HT1080 (cell line): ENCODE measurements around the gene BMP7. TPM values are rescaled to one million over a fixed set of nuclear protein-coding genes. Genes with fewer than 3 reads are reported as not detected.

Experiments
- DNase-seq: peaks from one replicate; pipeline ENCODE4 v3.0.0-alpha.2; 2015; ENCODE audit warnings: low read depth
- total RNA-seq: library from RNA; depleted of rRNA; stranded (reverse); fragments of >200 nt; shearing (Covaris generic); gene quantifications from 2 replicates; pipeline ENCODE4 v1.2.3, GENCODE V29; 2014

The BMP7 gene
- total RNA-seq, 1 experiment from 2014 or later: 0.03 TPM

- no peak for DNase-seq
These were observed 34.5 kb downstream of the BMP7 start for GRCh38 chr20:57231951-57232428.

GRCh38 chr20:57231161-57231560 lies 35.3 kb downstream of the BMP7 start:
- no peak for DNase-seq

DNA sequence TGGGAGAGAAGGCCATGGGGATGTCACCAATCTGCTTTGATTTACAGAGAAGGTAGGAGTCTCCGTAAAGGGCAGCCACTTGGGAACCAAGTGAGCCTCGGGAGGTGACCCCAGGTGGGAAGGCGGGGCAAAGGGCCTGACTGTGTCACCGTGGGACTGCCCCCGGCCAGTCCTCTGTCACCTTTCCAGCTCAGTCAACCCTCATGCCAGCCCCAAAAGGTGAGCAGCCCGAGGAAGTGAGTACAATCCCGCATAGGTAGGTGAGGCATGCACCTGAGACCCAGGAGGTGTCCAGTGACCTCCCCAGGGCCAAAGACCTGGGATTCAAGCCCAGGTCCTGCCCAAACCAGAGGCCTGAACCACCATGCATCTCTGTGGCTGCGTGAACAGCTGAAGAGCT lies 36.2 kb downstream of the BMP7 start:
- DNase-seq: no peak

GRCh38 chr20:57229490-57229889 lies 37.0 kb downstream of the BMP7 start:
- DNase-seq: no peak

- no peak for DNase-seq
These were observed 40.6 kb downstream of the BMP7 start for GRCh38 chr20:57225830-57226229.

GRCh38 chr20:57225197-57225733 lies 41.2 kb downstream of the BMP7 start:
- no peak for DNase-seq

GRCh38 chr20:57224641-57225138 lies 41.8 kb downstream of the BMP7 start:
- no peak for DNase-seq

GRCh38 chr20:57223648-57224489 lies 42.6 kb downstream of the BMP7 start:
- DNase-seq: no peak

DNA sequence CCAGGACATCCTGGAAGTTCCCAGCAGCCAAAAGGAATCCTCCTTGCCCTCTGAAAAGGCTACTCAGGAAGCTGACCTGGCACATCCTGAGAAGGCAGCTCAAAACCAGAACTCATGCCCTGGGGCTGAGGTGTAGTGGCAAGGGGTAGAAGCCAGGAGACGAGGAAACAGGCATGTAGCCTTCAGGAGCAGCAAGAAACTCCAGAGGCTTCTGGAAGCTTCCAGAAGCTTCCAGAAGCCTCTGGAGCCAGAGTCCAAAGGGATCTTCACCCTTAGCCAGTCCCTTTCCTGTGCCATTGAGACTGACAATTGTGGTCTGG lies 43.9 kb downstream of the BMP7 start:
- DNase-seq: no peak

DNA sequence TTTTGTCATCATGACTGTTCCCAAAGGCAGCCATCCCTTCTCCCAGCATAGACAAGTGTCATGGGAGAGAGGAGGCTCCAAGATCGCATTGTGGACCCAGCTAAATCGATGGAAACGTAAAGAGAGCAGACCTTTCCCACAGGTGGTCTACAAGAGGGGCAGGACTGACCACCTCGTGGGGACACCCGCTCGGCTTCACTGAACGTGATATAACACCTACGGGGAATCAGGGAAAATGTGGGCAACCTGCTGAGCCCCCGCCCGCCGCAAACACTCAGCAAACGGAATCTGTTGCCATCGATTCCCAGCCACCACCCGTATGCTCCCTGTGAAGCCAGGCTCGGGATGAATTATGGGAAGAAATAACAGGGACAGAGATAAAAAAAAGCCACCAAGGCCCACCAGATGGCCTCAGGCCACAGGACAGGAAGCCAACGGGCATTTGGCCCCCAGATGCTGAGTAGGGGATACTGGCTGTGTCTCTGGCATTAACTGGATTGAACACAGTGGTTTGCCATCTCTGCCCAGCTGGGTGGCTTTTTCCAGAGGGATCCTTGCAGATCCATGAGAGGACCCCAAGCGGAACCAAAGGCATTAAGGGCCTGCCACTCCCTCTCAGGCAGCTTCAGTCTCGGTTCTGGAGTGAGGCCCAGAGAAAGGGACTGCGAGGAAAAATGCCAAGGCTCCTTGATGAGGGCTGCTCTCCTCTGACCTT lies 44.4 kb downstream of the BMP7 start:
- no peak for DNase-seq

DNA sequence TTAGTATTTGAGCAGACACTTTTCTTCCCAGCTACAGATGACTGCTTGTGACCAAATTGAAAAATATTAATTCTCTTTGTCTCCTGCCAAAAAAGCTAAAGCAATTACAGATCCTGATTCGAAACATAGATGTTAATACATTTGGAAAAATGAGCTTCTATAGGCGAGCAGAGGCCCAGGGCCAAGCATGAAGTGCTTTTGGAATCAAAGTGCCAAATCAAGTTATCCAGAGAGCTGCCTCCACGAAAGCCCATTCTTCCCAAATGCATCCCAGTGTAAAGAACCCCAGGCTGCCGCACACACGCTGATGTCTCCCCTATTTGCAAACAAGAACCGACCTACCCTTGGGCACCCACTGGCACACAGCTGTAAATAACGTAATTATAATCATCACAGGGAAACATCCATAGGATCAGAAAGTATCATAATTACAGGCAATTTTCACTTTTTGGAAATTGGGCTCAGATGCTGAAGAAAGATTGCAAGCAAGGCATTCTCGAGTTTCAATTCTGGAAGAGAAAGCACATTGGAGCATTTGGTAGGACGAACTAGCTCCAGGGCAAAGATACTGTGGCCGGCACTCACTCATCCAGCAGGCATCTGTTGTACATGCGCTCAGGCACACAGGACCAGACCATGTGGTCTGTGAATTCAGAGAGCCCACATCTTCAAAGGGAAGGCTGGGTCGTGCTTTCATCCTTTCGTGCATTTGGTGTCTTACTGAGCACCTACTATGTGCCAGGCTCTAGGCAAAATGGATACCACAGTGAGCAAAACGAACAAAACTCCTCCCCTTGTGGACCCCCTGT lies 45.9 kb downstream of the BMP7 start:
- DNase-seq: no peak

DNA sequence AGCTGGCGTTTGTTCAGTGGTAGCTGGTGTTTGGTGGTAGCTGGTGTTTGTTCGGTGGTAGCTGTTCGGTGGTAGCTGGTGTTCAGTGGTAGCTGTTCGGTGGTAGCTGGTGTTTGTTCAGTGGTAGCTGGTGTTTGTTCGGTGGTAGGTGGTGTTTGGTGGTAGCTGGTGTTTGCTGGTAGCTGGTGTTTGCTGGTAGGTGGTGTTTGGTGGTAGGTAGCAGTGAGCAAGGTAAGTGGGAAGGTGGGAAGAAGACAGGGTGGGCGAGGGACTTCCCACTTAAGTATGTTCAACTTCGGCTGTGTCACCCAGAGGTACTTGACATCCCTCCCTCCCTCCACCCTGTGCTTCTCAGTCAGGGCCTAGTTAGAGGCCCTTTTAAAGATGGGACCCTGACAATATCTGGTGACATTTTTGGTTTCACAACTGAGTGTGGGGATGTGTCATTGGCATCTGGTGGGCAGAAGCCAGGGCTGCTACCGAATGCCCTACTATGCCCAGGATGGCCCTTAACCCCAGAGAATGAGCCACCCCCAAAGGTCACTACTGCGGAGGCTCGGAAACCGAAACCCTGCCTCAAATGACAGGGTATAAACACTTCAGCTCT lies 47.3 kb downstream of the BMP7 start:
- no peak for DNase-seq

- DNase-seq: no peak
These were observed 48.0 kb downstream of the BMP7 start for GRCh38 chr20:57218489-57218888.

GRCh38 chr20:57217802-57218201 lies 48.6 kb downstream of the BMP7 start:
- no peak for DNase-seq

DNA sequence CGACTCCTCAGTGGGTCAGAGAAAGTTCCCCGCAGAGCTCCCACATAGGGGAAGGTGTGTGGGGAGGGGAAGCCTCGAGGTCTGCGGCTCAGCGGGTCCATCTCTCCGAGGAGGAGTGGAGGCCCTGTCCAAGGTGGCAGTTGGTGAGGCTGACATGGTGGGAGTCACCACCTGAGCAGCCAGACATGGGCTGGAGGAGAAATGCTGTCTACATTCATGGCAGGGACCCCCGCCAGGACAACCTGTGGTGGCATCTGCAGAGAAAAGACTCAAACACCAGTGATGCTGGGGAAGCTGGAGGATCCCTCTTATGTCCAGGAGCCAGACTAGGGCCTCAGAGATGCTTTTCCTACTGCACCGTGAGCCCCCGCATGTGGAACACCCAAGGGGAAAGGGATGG lies 49.8 kb downstream of the BMP7 start:
- DNase-seq: no peak

DNA sequence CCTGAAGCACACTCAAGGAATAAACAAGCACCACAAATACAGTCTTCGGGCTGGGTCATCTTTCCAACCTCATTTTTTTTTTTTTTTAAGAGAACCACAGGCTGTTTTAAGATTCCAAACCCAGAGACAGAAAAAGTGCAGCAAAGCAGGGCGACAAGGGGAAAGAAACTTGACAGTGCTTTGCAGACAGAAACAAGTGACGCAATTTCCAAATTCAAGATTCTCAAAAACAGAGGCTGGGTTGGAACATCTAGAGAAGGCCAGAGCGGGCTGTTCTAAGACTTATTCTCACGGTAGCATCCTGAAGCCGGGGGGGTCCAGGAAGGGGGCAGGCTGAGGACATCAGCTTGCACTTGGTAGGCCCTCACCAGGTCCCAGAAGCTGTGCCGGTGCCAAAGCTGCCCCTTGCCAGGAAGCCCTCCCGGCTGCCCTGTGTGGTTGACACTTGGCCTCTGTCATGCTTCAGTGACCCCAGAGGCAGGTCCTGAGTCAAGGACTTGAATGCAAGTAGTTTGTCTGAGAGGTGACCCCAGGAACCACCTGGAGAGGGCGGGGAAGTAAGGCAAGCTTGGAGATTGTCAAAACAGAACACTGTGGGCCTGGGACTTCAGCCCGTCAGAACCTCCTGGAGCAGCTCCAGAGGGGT lies 50.5 kb downstream of the BMP7 start:
- no peak for DNase-seq

DNA sequence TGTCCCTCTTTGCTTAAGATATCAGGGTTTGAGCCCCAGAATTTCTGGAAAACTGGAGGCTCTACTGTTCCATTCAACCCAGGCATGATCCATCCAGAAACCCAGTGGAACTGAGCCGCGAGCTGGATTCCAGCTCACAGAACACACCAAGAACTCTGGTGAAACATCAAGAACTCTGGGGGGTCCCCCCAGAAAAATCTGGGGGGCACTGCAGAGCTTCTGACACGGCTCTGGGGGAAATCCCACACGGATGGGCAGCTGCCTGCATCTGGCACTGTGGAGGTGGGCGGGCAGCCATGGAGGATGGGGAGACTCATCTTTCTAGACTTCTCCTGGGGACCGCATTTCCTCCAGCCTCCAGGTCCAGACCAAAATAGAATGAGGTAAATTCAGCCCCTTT lies 51.0 kb downstream of the BMP7 start:
- no peak for DNase-seq

GRCh38 chr20:57214948-57215347 lies 51.5 kb downstream of the BMP7 start:
- no peak for DNase-seq

DNA sequence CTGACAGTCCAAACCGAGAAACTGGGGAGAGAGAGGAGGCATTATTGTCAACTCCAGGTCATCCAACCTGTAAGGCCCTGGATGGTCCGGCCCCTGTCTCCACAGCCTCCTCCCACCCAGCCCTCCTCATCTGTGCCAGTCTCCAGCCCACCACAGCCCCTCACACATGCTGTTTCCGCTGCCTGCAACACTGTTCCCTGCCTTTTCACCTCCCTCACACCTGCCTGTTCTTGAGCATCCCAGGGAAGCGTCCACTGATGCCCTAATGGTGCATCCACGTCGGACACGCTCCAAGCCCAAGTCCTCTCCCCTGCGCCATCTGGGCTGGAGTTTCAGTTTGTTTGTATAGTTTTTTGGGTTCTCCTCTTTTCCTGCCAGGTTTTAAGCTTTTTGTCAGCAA lies 52.0 kb downstream of the BMP7 start:
- DNase-seq: no peak

DNA sequence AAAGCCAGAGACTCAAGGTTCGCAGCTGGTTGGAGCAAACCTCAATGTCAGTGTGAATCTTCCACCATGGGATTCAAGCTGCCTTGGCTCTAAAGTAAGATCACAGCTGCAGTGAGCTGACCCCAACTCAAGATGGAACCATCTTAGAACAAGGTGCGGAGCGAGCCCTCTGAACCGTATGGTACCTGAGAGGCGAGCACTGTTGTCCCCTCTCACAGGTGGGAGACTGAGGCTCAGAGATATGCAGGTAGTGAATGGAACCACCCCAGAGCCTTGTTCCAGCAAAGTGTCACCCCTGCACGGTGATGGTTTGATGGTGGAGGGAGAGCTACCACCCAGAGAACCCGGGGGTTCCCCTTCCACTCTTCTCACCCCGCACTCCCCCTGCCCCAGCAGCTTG lies 52.5 kb downstream of the BMP7 start:
- no peak for DNase-seq

DNA sequence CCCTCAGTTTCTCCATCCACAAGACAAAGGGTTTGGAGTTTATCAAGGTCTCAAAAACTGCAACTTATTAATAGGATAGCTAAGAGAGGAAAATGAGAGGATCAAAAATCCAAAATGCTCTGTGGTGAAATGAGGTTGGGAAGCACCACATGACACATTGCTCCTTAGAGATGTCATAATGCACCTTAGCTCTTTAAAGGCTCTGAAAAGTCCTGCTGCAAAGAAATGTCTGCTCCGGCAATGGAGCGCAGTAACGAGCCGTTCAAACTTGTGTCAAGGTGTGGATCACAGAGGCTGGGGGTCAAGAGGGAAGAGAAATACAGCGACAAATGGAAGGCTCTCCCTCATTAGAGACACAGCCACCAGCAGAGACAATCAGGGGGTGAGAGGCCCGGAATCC lies 53.1 kb downstream of the BMP7 start:
- no peak for DNase-seq
